Measurements from ENCODE around the gene KCNG2. TPM values are rescaled to one million over a fixed set of nuclear protein-coding genes. Genes with fewer than 3 reads are reported as not detected.

The KCNG2 gene
- total RNA-seq, 4 donors from 2014 or later, result 0.27 TPM; not detected in 3

GRCh38 chr18:79898952-79899608 is 101.3 kb downstream of the KCNG2 start:
- Histone ChIP-seq H3K36me3 (peaks cover 0 to 23% of the 10 kb centered on the region in 2 donors), H3K4me3 (no peak overlapping the region), H3K27ac (no peak overlapping the region), H3K27me3 (peaks cover 26% of the 10 kb centered on the region), H3K9me3 (peaks cover 0 to 47% (median 0%) of the 10 kb centered on the region in 3 donors), H3K4me1 (no peaks in the 10 kb centered on the region)
- no CpG with 5 or more reads among the region's 70 CpGs for WGBS, 2 donors (ENCODE audit: low coverage in 1 of 2)
- no peak for ATAC-seq
- TF ChIP-seq POLR2AphosphoS5 (IDR thresholded peaks at IDR 0.05) (no peak), EP300 (IDR thresholded peaks at IDR 0.05) (no peak), CTCF (IDR thresholded peaks at IDR 0.05) (no peak), POLR2A (IDR thresholded peaks at IDR 0.05) (no peak)

GRCh38 chr18:79899609-79900445 is 102.1 kb downstream of the KCNG2 start:
- no peak for TF ChIP-seq EP300 (IDR thresholded peaks at IDR 0.05)
- TF ChIP-seq POLR2AphosphoS5 (IDR thresholded peaks at IDR 0.05), result no peak
- H3K4me1 ChIP-seq, result no peaks in the 10 kb centered on the region
- no peak overlapping the region for H3K27ac ChIP-seq
- 72% methylated on average over 5 of the region's 53 CpGs; no CpG with 5 or more reads in 1 of the 2 donors for WGBS, 2 donors (ENCODE audit: low coverage in 1 of 2)
- peaks cover 26% of the 10 kb centered on the region for H3K27me3 ChIP-seq
- H3K36me3 ChIP-seq, result peaks cover 0 to 28% of the 10 kb centered on the region in 2 donors
- peaks cover 0 to 47% (median 0%) of the 10 kb centered on the region in 3 donors for H3K9me3 ChIP-seq
- ATAC-seq, result no peak
- no peak overlapping the region for H3K4me3 ChIP-seq

DNA sequence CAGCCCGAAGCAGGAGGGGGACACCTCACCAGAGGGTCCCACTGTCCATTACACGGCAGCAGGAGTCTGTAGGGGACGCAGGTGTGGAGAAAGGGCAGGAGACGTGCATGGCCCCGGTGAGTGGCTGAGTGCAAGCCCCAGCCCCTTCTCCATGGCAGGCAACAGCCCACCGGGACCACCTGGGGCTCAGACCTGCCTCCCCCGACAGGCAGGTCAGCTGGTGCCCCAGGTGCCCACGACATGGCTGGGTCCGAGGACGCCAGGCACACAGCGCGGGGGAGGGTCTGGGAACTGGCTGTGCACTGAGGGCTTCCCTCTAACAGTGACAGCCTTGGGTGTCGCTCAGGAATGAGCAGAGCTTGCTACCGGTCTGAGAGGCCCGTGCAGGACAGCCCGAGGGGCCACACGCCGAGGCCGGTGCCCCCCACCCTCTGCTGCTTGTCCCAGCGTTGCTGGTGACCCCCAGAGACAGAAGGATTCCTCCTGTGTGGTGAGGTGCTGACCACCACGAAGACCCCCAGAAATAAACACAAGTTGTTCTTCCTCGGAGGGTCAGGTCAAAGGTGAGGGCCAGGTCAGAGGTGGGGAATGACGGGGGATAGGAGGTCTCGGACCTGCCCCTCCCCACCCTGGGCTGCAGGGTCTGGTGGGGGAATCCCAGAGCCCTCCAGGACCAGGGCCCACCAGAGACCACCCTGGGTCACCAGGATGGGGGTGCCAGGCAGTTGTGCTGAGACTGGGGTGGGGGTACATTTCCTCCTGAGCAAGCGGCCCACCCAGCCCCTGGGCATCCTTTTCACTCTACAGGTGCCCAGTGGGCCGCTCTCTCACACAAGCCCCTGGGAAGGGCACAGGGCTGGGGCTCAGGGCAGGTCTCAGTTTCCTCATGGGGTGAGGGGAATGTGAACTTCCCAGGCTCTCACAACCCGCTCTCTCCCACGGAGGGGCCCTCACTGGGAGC is 103.2 kb downstream of the KCNG2 start:
- no peak overlapping the region for H3K27ac ChIP-seq
- TF ChIP-seq EP300 (IDR thresholded peaks at IDR 0.05) (no peak), POLR2AphosphoS5 (IDR thresholded peaks at IDR 0.05) (no peak), POLR2A (IDR thresholded peaks at IDR 0.05) (no peak)
- no peaks in the 10 kb centered on the region for H3K4me1 ChIP-seq
- H3K36me3 ChIP-seq, result peaks cover 0 to 32% of the 10 kb centered on the region in 2 donors
- peaks cover 26% of the 10 kb centered on the region for H3K27me3 ChIP-seq
- WGBS, 2 donors (ENCODE audit: low coverage in 1 of 2), result 100% methylated on average over 3 of the region's 28 CpGs; no CpG with 5 or more reads in 1 of the 2 donors
- no peak overlapping the region for H3K4me3 ChIP-seq
- peaks cover 0 to 40% (median 0%) of the 10 kb centered on the region in 3 donors for H3K9me3 ChIP-seq
- no peak for ATAC-seq

GRCh38 chr18:79901665-79902064 is 103.9 kb downstream of the KCNG2 start:
- Histone ChIP-seq H3K9me3 (peaks cover 0 to 32% (median 0%) of the 10 kb centered on the region in 3 donors), H3K27me3 (peaks cover 26% of the 10 kb centered on the region), H3K36me3 (peaks cover 0 to 32% of the 10 kb centered on the region in 2 donors), H3K4me3 (no peak overlapping the region), H3K4me1 (no peaks in the 10 kb centered on the region), H3K27ac (no peak overlapping the region)
- WGBS, 2 donors (ENCODE audit: low coverage in 1 of 2), result 93 to 98% methylated on average over 4 to 8 of the region's 13 CpGs
- ATAC-seq, result no peak
- no peak for TF ChIP-seq POLR2A (IDR thresholded peaks at IDR 0.05)

DNA sequence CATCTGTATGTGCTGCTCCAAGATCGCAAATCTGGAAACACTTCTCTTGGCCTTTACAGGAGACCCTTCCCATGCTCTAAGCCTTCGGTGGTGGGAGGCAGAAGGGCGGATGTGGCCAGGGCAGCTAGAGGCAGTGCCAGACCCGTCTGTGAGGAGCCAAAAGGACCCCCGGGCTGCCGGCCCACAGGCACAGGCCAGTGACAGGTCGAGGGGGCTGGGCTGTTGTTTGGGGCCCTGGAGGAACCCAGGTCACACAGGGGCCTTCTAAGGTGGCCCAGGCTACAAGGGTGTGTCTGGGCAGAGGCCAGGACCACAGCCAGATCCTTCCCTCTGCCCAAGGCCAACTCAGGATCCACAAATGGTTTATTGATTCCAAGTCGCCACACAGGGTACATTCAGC is 104.3 kb downstream of the KCNG2 start:
- Histone ChIP-seq H3K4me1 (no peaks in the 10 kb centered on the region), H3K27me3 (peaks cover 26% of the 10 kb centered on the region), H3K36me3 (peaks cover 0 to 32% of the 10 kb centered on the region in 2 donors), H3K27ac (no peak overlapping the region), H3K9me3 (peaks cover 0 to 28% (median 0%) of the 10 kb centered on the region in 3 donors), H3K4me3 (no peak overlapping the region)
- no peak for TF ChIP-seq EP300 (IDR thresholded peaks at IDR 0.05)
- no peak for TF ChIP-seq POLR2AphosphoS5 (IDR thresholded peaks at IDR 0.05)
- no peak for TF ChIP-seq POLR2A (IDR thresholded peaks at IDR 0.05)
- TF ChIP-seq CTCF (IDR thresholded peaks at IDR 0.05), result no peak
- no peak for ATAC-seq
- WGBS, 2 donors (ENCODE audit: low coverage in 1 of 2), result 100% methylated on average over 1 of the region's 8 CpGs; no CpG with 5 or more reads in 1 of the 2 donors

All from gastroesophageal sphincter (tissue), 4 donors.